Lung (tissue), 12 donors: ENCODE measurements around the gene CYB5A. TPM values are rescaled to one million over a fixed set of nuclear protein-coding genes. Genes with fewer than 3 reads are reported as not detected.

ENCODE experiments used
- ATAC-seq: fragments of 200-7000 bp; cut with Tn5 transposase; one replicate; pipeline ENCODE4 v1.9.1; 2020; ENCODE audit warnings: moderate number of reproducible peaks; ENCODE audit not compliant: insufficient read depth, low FRiP score
- DNase-seq, 3 donors: peaks; one replicate each; pipeline ENCODE4 v3.0.0-alpha.2; 2013 to 2017
- H3K27ac ChIP-seq, 2 donors: one replicate each; pipeline ENCODE4 v1.5.1; 2013; ENCODE audit warnings: mild to moderate bottlenecking in 2 of 2, moderate library complexity in 2 of 2, control low read depth in 1 of 2, inconsistent platforms in 1 of 2, low read depth in 1 of 2, low read length in 1 of 2
- H3K27me3 ChIP-seq, 3 donors: one replicate each; pipeline ENCODE4 v1.5.1; 2013; ENCODE audit warnings: low read length in 2 of 3; ENCODE audit not compliant: control insufficient read depth in 3 of 3, insufficient read depth in 3 of 3
- H3K36me3 ChIP-seq, 4 donors: one replicate each; pipeline ENCODE4 v1.5.1; 2013; ENCODE audit warnings: low read length in 4 of 4, mild to moderate bottlenecking in 1 of 4, moderate library complexity in 1 of 4; ENCODE audit not compliant: control insufficient read depth in 4 of 4, insufficient read depth in 4 of 4
- H3K4me1 ChIP-seq, 5 donors: one replicate each; pipeline ENCODE4 v1.5.1; 2013; ENCODE audit warnings: low read length in 5 of 5, mild to moderate bottlenecking in 2 of 5, moderate library complexity in 1 of 5; ENCODE audit not compliant: control insufficient read depth in 5 of 5, insufficient read depth in 5 of 5
- H3K4me3 ChIP-seq: one replicate; pipeline ENCODE4 v1.5.1; 2013; ENCODE audit warnings: mild to moderate bottlenecking, control low read depth, moderate library complexity
- H3K9ac ChIP-seq, 2 donors: one replicate each; pipeline ENCODE4 v1.5.1; 2013; ENCODE audit warnings: low read length in 2 of 2, control low read depth in 1 of 2; ENCODE audit not compliant: insufficient read depth in 1 of 2
- H3K9me3 ChIP-seq, 4 donors: one replicate each; pipeline ENCODE4 v1.5.1; 2013; ENCODE audit warnings: low read length in 3 of 4, mild to moderate bottlenecking in 1 of 4, moderate library complexity in 1 of 4; ENCODE audit not compliant: control insufficient read depth in 4 of 4, insufficient read depth in 3 of 4
- CTCF ChIP-seq: IDR thresholded peaks from 2 replicates; pipeline ENCODE4 v1.5.1; 2012; ENCODE audit warnings: mild to moderate bottlenecking; ENCODE audit errors: control extremely low read depth, extremely low read depth
- WGBS, 2 donors: extraction: QIAGEN DNeasy Blood & Tissue Kit; methylation state at CpG; one replicate each; pipeline ENCODE4 v1.1.7; 2013; 5-methylcytosine and 5-hydroxymethylcytosine counted together
- polyA plus RNA-seq, 2 donors: library from polyadenylated mRNA; stranded (reverse); fragments of 200-250 nt; gene quantifications; one replicate each; pipeline ENCODE4 v1.2.1, GENCODE V29; 2013
- total RNA-seq, 2 donors: library from RNA; depleted of rRNA in 1 of 2; stranded (reverse); fragments of >200 nt in 1 of 2; gene quantifications; one replicate each; pipeline ENCODE4 v1.2.1, GENCODE V29; 2014 to 2021
- donor health status: control.
- donor health status: control.
- donor health status: Bipolar disorder and iron deficiency.
- donor health status: healthy.
- donor health status: DM: yes; HTN: yes; CAD: no.

The CYB5A gene
- total and polyA plus RNA-seq, 4 donors: 408 to 853 (median 522) TPM

GRCh38 chr18:74292541-74292858, 737 bp upstream of the CYB5A start:
- H3K4me1 ChIP-seq: peaks cover 0 to 15% (median 3%) of the 10 kb centered on the region in 5 donors
- ATAC-seq: no peak
- H3K27ac ChIP-seq: peak overlapping the region; percentile 21 to 84
- peak overlapping the region; percentile 63 for H3K4me3 ChIP-seq
- WGBS, 2 donors: 8 to 9% methylated on average over 4 of the region's 4 CpGs
- no peak for DNase-seq
- no peaks in the 10 kb centered on the region for H3K9me3 ChIP-seq
- H3K36me3 ChIP-seq: peaks cover 0 to 3% (median 0%) of the 10 kb centered on the region in 4 donors
- TF ChIP-seq CTCF: no peak
- peak overlapping the region in 1 of 2 donors; percentile 62 for H3K9ac ChIP-seq
- no peaks in the 10 kb centered on the region for H3K27me3 ChIP-seq

GRCh38 chr18:74291472-74291770, 342 bp downstream of the CYB5A start:
- no peak for TF ChIP-seq CTCF
- Histone ChIP-seq H3K4me1 (peaks cover 0 to 15% (median 3%) of the 10 kb centered on the region in 5 donors), H3K27me3 (no peaks in the 10 kb centered on the region), H3K9me3 (no peaks in the 10 kb centered on the region), H3K9ac (peak overlapping the region in 1 of 2 donors; percentile 74), H3K36me3 (peaks cover 0 to 3% (median 0%) of the 10 kb centered on the region in 4 donors), H3K4me3 (peak overlapping the region; percentile 90), H3K27ac (peak overlapping the region in 1 of 2 donors; percentile 83)
- DNase-seq (no peak), ATAC-seq (no peak)
- 0% methylated on average over 26 to 30 of the region's 30 CpGs for WGBS, 2 donors

GRCh38 chr18:74290794-74291471, 830 bp downstream of the CYB5A start:
- Histone ChIP-seq H3K4me1 (peaks cover 0 to 16% (median 3%) of the 10 kb centered on the region in 5 donors), H3K27me3 (no peaks in the 10 kb centered on the region), H3K9me3 (no peaks in the 10 kb centered on the region), H3K27ac (peak overlapping the region in 1 of 2 donors; percentile 83), H3K9ac (peak overlapping the region in 1 of 2 donors; percentile 47), H3K36me3 (peaks cover 0 to 3% (median 0%) of the 10 kb centered on the region in 4 donors), H3K4me3 (peak overlapping the region; percentile 90)
- DNase-seq (peak; percentile 51 to 75 (median 63)), ATAC-seq (peak; percentile 29)
- 12 to 17% methylated on average over 55 to 57 of the region's 57 CpGs for WGBS, 2 donors
- no peak for TF ChIP-seq CTCF

- ATAC-seq: no peak
- peaks cover 2 to 25% (median 7%) of the 10 kb centered on the region in 5 donors for H3K4me1 ChIP-seq
- WGBS, 2 donors: 58 to 75% methylated on average over 7 of the region's 7 CpGs
- H3K4me3 ChIP-seq: peak overlapping the region; percentile 90
- DNase-seq: no peak
- peak overlapping the region in 1 of 2 donors; percentile 83 for H3K27ac ChIP-seq
- no peaks in the 10 kb centered on the region for H3K9me3 ChIP-seq
- no peak for TF ChIP-seq CTCF
- no peaks in the 10 kb centered on the region for H3K27me3 ChIP-seq
- H3K9ac ChIP-seq: no peak overlapping the region
- peaks cover 0 to 3% (median 0%) of the 10 kb centered on the region in 4 donors for H3K36me3 ChIP-seq
Measured at GRCh38 chr18:74290021-74290420, 1.7 kb downstream of the CYB5A start.
